HL-60 (cell line): Measurements from ENCODE around the gene ACTN1.

Experiments used
- DNase-seq, 2 experiments: peaks; one replicate each; pipeline ENCODE4 v3.0.0-alpha.2; 2010 to 2020; ENCODE audit warnings: low read depth in 1 of 2, low spot score in 1 of 2
- H3K27ac ChIP-seq: fragments of 250-450 bp; sonication (Bioruptor Pico); replicated peaks from 2 replicates; pipeline ENCODE4 v1.5.1; 2020; ENCODE audit warnings: mild to moderate bottlenecking, moderate library complexity
- H3K27me3 ChIP-seq: fragments of 250-450 bp; sonication (Bioruptor Pico); 2 replicates; pipeline ENCODE4 v1.5.1; 2021; ENCODE audit warnings: mild to moderate bottlenecking, moderate library complexity; ENCODE audit not compliant: insufficient read depth, poor library complexity, severe bottlenecking
- H3K4me3 ChIP-seq: replicated peaks from 2 replicates; pipeline ENCODE4 v1.5.1; 2011; ENCODE audit warnings: mild to moderate bottlenecking, control low read depth, low read length; ENCODE audit not compliant: insufficient read depth
- CTCF ChIP-seq: IDR thresholded peaks from one replicate; pipeline ENCODE4 v1.5.1; 2011; ENCODE audit warnings: low read length, control low read depth, inconsistent platforms; ENCODE audit not compliant: insufficient read depth
- GABPA ChIP-seq: IDR thresholded peaks from 2 replicates; pipeline ENCODE4 v1.6.1; 2012; ENCODE audit warnings: low read depth
- POLR2AphosphoS5 ChIP-seq: IDR thresholded peaks from 2 replicates; pipeline ENCODE4 v1.6.1; 2012; ENCODE audit warnings: low read depth
- SPI1 ChIP-seq: IDR thresholded peaks from 2 replicates; pipeline ENCODE4 v1.6.1; 2012; ENCODE audit warnings: low read depth, mild to moderate bottlenecking, borderline replicate concordance
- TF ChIP-seq, protein P1 (sequence below): IDR thresholded peaks from 2 replicates; pipeline ENCODE4 v1.6.1; 2012; ENCODE audit warnings: low read depth; ENCODE audit not compliant: insufficient replicate concordance

The ACTN1 gene

GRCh38 chr14:68885226-68886108 is 93.6 kb downstream of the ACTN1 start:
- no peak for TF ChIP-seq CTCF
- Histone ChIP-seq H3K27me3 (no peaks in the 10 kb centered on the region), H3K27ac (no peak overlapping the region), H3K4me3 (no peak overlapping the region)
- no peak for DNase-seq

DNA sequence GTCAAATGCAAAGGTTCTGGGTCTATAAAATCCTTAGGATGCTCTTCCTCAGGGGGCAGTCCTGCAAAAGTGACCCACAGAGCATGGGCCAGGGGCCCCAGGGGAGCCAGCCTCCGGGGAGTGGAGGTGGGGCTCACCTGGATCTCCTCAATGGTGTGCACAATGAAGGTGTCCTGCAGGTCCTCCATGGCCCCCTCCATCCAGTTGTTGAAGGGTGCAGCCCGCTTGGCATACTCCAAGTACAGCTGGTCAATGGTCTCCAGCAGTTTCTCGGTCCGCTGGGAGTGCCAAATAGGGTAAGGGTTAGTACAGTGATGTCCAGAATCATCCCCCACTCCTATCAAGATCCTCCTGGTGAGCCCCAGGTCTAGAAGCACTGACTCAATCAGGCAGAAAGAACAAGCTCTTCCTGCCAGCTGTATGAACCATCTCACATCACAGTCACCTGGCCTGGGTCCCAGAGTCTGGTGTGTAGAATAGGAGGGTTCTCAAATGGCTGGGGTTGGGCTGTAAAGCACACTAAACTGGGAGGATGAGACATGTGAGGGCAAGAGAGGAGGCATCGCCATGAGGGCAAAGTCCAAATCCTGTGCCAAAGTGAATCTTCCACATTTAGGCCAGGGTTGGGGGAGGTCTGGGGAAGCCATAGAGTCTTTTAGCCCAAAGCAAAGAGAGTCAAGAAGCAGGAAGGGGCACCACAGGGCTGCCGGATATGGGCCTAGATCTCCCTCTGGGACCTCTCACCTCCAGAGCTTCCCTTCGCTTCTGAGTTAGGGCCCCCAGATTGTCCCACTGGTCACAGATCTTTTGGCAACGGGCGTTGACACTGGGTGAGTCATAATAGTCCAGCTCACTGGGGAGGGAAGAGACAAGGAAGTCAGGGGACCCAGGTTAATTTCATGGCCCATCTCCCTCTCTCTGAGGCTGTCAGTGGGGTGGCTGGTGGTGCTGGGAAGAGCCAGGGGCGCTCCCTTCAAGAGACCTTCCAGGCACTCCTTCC is 94.8 kb downstream of the ACTN1 start:
- no peaks in the 10 kb centered on the region for H3K27me3 ChIP-seq
- no peak for DNase-seq
- H3K4me3 ChIP-seq = no peak overlapping the region
- TF ChIP-seq SPI1 = no peak
- TF ChIP-seq POLR2AphosphoS5 = no peak
- no peak for TF ChIP-seq CTCF
- TF ChIP-seq, protein P1, sequence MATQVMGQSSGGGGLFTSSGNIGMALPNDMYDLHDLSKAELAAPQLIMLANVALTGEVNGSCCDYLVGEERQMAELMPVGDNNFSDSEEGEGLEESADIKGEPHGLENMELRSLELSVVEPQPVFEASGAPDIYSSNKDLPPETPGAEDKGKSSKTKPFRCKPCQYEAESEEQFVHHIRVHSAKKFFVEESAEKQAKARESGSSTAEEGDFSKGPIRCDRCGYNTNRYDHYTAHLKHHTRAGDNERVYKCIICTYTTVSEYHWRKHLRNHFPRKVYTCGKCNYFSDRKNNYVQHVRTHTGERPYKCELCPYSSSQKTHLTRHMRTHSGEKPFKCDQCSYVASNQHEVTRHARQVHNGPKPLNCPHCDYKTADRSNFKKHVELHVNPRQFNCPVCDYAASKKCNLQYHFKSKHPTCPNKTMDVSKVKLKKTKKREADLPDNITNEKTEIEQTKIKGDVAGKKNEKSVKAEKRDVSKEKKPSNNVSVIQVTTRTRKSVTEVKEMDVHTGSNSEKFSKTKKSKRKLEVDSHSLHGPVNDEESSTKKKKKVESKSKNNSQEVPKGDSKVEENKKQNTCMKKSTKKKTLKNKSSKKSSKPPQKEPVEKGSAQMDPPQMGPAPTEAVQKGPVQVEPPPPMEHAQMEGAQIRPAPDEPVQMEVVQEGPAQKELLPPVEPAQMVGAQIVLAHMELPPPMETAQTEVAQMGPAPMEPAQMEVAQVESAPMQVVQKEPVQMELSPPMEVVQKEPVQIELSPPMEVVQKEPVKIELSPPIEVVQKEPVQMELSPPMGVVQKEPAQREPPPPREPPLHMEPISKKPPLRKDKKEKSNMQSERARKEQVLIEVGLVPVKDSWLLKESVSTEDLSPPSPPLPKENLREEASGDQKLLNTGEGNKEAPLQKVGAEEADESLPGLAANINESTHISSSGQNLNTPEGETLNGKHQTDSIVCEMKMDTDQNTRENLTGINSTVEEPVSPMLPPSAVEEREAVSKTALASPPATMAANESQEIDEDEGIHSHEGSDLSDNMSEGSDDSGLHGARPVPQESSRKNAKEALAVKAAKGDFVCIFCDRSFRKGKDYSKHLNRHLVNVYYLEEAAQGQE = no peak
- no peak for TF ChIP-seq GABPA
- H3K27ac ChIP-seq = no peak overlapping the region

GRCh38 chr14:68882235-68882634 is 96.9 kb downstream of the ACTN1 start:
- no peak for TF ChIP-seq GABPA
- no peak for TF ChIP-seq CTCF
- TF ChIP-seq POLR2AphosphoS5 = no peak
- TF ChIP-seq SPI1 = no peak
- TF ChIP-seq, protein P1 = no peak
- Histone ChIP-seq H3K27ac (no peak overlapping the region), H3K27me3 (no peaks in the 10 kb centered on the region), H3K4me3 (no peak overlapping the region)
- no peak for DNase-seq
